Erythroblast (primary cell): ENCODE measurements around the gene BNIP1.

Experiments
- GATA1 ChIP-seq: IDR thresholded peaks from 2 replicates; pipeline ENCODE4 v1.6.1; 2011; ENCODE audit warnings: low read depth, mild to moderate bottlenecking, control low read depth, low read length, moderate library complexity
- POLR2A ChIP-seq: IDR thresholded peaks from 2 replicates; pipeline ENCODE4 v1.6.1; 2011; ENCODE audit warnings: mild to moderate bottlenecking, low read length

DNA sequence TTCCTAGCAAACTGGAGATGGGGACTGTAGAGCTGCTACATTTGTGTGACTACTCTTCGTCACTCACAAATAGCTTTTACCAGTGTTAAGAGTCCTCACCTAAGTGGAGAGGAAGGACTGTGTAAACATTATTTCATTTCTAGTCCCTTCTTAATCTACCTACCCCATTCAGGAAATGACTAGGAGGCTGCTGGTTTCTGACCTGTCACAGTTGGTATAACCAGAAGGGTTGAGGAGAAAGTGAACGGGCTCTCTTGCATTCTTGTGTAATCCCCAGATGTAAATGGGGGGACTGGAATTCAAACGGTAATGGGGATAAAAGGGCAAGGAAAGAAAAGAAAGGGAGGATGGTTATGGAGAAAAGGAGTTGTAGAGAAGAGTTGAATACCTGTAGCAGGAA lies 35.4 kb upstream of the BNIP1 start:
- no peak for TF ChIP-seq POLR2A
- no peak for TF ChIP-seq GATA1
